ENCODE measurements around the gene WDR7. TPM values are rescaled to one million over a fixed set of nuclear protein-coding genes. Genes with fewer than 3 reads are reported as not detected.

Gene WDR7
- polyA plus RNA-seq, 1 donor: 12.6 TPM

GRCh38 chr18:57002627-57003026 is 351.5 kb downstream of the WDR7 start:
- no peak for DNase-seq

- DNase-seq: no peak
These were observed 352.2 kb downstream of the WDR7 start for GRCh38 chr18:57003342-57003741.

GRCh38 chr18:57004366-57005121 is 353.4 kb downstream of the WDR7 start:
- no peak for DNase-seq

GRCh38 chr18:57008001-57008686 is 357.0 kb downstream of the WDR7 start:
- no peak for DNase-seq

- no peak for DNase-seq
These were observed 358.7 kb downstream of the WDR7 start for GRCh38 chr18:57009844-57010243.

GRCh38 chr18:57014772-57015413 is 363.7 kb downstream of the WDR7 start:
- DNase-seq: no peak

- DNase-seq: no peak
These were observed 364.3 kb downstream of the WDR7 start for GRCh38 chr18:57015451-57015850.

- no peak for DNase-seq
These were observed 367.7 kb downstream of the WDR7 start for GRCh38 chr18:57018845-57019244.

GRCh38 chr18:57022716-57023115 is 371.6 kb downstream of the WDR7 start:
- no peak for DNase-seq

GRCh38 chr18:57023275-57023882 is 372.2 kb downstream of the WDR7 start:
- DNase-seq: no peak

GRCh38 chr18:57025540-57025939 is 374.4 kb downstream of the WDR7 start:
- DNase-seq: no peak

- DNase-seq: no peak
These were observed 375.2 kb downstream of the WDR7 start for GRCh38 chr18:57026316-57026715.

GRCh38 chr18:57027190-57027708 is 376.1 kb downstream of the WDR7 start:
- no peak for DNase-seq

- no peak for DNase-seq
These were observed 378.6 kb downstream of the WDR7 start for GRCh38 chr18:57029761-57030160.

- DNase-seq: no peak
These were observed 379.3 kb downstream of the WDR7 start for GRCh38 chr18:57030417-57030816.

- DNase-seq: no peak
These were observed 384.4 kb downstream of the WDR7 start for GRCh38 chr18:57035590-57035989.

- no peak for DNase-seq
These were observed 387.2 kb downstream of the WDR7 start for GRCh38 chr18:57038395-57038794.

GRCh38 chr18:57040175-57040574 is 389.0 kb downstream of the WDR7 start:
- DNase-seq: no peak

- DNase-seq: no peak
These were observed 392.1 kb downstream of the WDR7 start for GRCh38 chr18:57043241-57043640.

GRCh38 chr18:57048351-57048750 is 397.2 kb downstream of the WDR7 start:
- DNase-seq: no peak

- DNase-seq: no peak
These were observed 397.7 kb downstream of the WDR7 start for GRCh38 chr18:57048859-57049258.

- no peak for DNase-seq
These were observed 399.3 kb downstream of the WDR7 start for GRCh38 chr18:57050310-57050949.
